ENCODE results near the gene EPN3.

EPN3 gene

GRCh38 chr17:50550661-50551432 is 18.3 kb downstream of the EPN3 start:
- peak; percentile 52 to 55 for DNase-seq

DNA sequence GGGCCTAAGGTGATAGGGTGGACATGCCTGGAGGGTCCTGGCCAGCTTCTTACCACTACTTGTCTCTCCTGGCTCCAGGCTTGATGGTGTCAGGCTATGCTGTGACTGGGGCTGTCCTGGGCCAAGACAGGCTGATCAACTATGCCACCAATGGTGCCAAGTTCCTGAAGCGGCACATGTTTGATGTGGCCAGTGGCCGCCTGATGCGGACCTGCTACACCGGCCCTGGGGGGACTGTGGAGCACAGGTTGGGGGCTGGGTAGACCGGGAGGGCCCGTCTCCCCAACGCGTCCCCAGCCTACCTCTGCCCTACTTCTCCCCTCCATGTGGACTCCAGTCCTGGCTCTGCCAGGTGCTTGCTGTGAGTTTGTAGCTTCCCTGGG is 18.9 kb downstream of the EPN3 start:
- DNase-seq, result no peak

DNA sequence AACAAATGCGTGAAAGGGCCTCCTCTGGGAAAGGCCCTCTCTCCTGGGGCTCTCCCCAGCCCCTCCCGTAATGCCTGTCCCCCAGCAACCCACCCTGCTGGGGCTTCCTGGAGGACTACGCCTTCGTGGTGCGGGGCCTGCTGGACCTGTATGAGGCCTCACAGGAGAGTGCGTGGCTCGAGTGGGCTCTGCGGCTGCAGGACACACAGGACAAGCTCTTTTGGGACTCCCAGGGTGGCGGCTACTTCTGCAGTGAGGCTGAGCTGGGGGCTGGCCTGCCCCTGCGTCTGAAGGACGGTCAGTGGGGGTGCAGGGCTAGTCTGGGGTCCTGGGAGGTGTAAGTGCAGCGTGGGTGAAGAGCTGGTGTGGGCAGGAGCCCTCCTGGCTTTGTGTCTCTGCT is 19.3 kb downstream of the EPN3 start:
- DNase-seq, result no peak

GRCh38 chr17:50554201-50554600 is 21.7 kb downstream of the EPN3 start:
- no peak for DNase-seq

GRCh38 chr17:50556803-50557202 is 24.3 kb downstream of the EPN3 start:
- DNase-seq, result no peak

DNA sequence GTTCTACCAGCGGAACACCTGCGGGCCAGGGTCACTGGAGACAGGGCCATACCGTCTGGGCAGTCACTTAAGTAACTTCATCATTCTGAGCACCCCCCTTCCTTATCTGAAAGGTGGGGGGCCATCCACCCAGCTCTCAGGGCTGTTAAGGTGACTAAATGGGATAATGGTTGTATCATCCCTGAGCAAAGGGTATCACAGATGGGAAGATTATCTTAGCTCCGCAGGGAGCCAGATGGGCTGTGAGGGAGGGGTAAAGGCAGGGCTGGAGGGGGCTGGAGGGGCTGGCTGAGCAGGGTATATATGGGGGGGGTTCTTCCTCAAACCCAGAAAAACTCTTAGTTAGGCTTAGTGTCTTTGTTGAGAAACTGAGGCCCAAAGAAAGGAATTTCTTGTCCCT is 25.1 kb downstream of the EPN3 start:
- no peak for DNase-seq

DNA sequence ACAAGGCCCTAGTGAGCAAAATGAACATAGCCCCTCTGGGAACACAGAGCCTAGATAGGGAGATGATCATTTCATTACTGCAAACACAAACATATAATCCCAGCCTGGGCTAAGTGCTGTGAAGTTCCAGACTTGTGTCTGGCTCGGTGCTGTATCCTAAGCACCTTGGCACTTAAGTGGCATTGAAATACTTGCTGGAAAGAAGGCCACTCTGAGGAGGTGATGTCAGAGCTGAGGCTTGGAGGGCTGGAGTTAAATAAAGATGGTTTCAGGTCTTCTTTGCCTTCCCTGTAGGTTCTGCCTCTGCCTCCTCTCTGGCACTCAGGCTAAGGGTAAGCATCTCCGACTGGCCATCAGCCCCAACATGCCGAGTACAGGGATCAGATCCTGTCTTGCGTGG is 25.6 kb downstream of the EPN3 start:
- no peak for DNase-seq

GRCh38 chr17:50558581-50558940 is 26.0 kb downstream of the EPN3 start:
- no peak for DNase-seq

DNA sequence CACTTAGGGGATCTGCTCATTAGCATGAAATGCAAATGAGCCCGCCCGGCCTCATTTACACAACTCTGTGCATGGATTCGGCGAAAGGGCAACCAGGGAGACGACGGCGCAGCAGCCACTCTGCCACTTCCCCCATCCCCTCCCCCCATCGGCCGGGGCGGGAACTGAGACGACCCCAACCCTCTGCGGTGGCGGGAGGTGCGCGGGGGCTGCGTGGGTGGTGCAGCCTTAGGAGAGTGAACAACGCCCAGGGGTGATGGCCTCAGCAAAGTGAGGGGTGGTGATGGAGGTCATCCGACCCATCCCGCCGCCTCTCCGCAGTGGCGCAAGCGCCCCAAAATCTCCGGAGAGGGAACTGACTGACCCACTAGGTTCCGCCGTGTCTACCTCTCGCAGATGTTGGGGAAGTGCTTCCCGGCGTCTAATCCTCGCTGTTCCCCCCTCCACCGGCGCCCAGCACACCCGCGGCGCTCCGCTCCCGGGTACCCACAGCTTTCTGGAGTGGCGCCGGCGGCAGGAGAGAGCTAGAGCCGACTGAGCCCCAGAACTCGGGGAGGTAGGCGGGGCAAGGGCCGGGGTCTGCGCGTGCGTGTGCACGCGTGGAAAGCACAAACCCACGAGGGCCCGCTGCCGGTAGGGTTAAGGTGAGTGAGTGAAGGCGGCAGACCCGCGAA is 26.5 kb downstream of the EPN3 start:
- no peak for DNase-seq

GRCh38 chr17:50559674-50560184 is 27.2 kb downstream of the EPN3 start:
- peak; percentile 38 to 39 for DNase-seq

DNA sequence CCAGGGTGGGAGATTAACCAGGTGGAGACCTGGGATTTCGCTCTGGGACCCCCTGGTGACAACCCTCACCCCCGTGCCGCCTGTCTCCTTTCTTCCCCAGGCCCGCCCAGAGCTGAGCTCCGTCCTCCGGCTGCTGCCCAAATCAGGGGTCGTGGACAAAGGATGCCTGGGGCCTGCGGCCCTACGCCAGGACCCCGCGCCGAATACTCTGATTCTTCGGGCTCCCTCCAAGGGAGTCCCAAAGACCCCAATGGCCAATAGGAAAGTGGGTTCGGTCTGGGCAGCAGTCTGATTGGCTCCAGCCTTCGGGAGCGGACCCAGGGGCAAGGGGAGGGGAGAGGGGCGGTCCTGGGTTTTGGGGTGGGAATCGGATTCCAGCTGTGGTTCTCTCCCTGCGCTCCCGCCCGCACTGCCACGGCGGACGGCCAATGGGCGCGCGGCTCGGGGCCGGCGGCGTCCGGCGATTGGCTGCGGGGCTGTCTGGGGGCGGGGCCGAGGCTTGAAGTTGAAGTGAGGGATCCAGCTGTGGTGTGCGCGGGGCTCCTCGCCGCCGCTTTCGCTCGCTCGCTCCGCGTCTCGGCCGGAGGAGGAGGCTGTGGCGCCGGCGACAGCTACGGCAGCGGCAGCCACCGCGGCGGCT is 27.8 kb downstream of the EPN3 start, which contains the start of gene CACNA1G:
Gene CACNA1G (plus strand): TSS at position 531 of the 640 bp plus-strand sequence. CDS start 745 bp downstream, outside the sequence.
- peak; percentile 87 to 91 for DNase-seq

GRCh38 chr17:50560931-50561745 is 28.6 kb downstream of the EPN3 start:
- no peak for DNase-seq

- no peak for DNase-seq
Observed at GRCh38 chr17:50561746-50562141, 29.2 kb downstream of the EPN3 start.

- DNase-seq, result no peak
Observed at GRCh38 chr17:50562242-50563091, 29.9 kb downstream of the EPN3 start.

GRCh38 chr17:50563092-50563511 is 30.6 kb downstream of the EPN3 start:
- no peak for DNase-seq

DNA sequence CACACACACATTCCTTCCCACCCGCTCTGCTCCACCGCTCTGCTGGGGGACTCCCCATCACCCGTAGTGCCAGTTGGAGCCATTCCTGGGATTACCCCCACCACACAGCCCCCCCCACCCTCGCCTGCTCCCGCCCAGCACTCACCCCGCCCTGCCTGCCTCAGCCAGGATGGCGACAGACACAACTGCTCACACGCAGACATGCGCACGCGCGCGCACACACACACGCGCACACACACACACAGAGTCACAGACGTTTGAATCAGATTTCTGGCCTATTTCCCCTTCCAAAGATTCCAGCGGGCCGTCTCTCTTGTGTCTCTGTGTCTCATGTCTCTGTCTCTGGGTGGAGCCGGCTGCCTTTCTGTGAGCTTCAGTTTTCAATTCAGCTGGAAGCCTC is 32.4 kb downstream of the EPN3 start:
- DNase-seq, result no peak

DNA sequence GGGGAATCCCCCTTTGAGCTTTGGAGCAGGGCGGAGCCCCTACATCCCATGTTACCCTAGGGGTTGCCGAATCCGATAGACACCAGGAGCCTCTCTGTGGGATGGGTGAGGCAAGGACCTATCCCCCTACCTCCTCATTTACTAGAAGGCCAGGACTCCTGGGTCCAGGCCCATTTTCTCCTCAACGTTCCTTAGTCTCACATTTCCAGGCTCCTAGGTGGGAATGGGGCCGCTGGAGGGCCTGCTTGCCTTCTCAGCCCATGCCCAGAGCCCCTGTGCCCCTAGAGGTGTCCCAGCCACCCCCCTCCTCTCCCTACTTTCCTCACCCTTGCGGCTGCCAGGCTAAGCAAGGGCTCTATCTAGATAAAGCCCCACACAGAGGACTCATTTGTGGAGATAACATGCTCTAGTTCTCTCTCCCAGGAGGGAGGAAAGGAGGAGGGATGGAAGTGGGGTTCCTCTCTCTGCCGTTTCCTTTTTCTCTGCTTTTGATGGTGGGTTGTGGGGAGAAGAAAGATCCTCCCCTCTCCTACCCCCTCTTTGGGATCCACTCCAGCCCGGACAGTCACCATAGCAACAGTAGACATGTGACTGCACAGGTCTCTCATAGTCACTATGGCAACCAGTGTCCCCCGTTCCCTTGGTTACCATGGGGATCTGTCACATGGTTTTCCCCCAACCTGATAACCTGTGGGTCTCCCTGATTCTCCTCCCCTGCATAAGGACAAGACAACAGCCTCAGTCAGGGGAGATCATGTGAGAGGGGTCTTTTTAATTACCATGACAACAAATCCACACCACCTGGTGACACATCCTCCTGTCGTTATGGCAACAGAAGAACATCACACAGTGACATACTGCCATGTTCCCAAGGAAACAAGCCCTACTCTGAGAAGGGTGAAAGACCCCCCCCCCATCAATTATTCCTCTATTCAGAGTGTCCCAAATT is 33.1 kb downstream of the EPN3 start:
- no peak for DNase-seq

GRCh38 chr17:50566886-50567285 is 34.4 kb downstream of the EPN3 start:
- DNase-seq, result no peak

GRCh38 chr17:50568659-50569058 is 36.1 kb downstream of the EPN3 start:
- DNase-seq, result no peak

GRCh38 chr17:50569592-50569991 is 37.1 kb downstream of the EPN3 start:
- no peak for DNase-seq

DNA sequence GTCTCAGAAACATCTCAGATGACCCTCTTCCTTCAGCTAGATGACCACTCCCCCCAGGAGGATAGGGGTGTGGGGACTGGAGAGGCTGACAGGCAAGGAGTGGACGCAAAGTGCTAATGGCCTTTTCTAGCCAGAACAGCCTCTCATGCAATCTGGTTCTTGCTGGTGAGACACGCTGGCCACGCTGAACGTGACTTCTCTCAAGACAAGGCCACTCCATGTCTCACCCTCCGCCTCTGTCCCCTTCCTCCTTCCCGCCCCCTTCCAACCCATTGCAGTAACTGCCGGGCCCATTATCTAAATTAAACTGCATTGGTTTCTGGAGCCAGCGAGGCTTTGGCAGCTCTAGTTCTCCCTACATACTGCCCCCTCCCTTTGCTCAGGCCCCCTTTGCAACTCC is 37.5 kb downstream of the EPN3 start:
- no peak for DNase-seq
